GM06990 (cell line): ENCODE results near the gene LARP4B.

Experiments used
- DNase-seq: peaks from one replicate; pipeline ENCODE4 v3.0.0-alpha.2; 2011; ENCODE audit not compliant: insufficient read length; ENCODE audit errors: extremely low read depth
- H3K27me3 ChIP-seq: replicated peaks from 2 replicates; pipeline ENCODE4 v1.6.0; 2011; ENCODE audit warnings: low read length; ENCODE audit not compliant: control insufficient read depth, insufficient read depth
- H3K36me3 ChIP-seq: 2 replicates; pipeline ENCODE4 v1.5.1; 2011; ENCODE audit warnings: low read length; ENCODE audit not compliant: control insufficient read depth, insufficient read depth
- H3K4me3 ChIP-seq: replicated peaks from 2 replicates; pipeline ENCODE4 v1.5.1; 2011; ENCODE audit warnings: low read depth, mild to moderate bottlenecking, control low read depth, low read length
- TF ChIP-seq, protein P1 (sequence below): IDR thresholded peaks from 2 replicates; pipeline ENCODE4 v1.5.1; 2011; ENCODE audit warnings: low read length, control low read depth, mild to moderate bottlenecking, inconsistent platforms; ENCODE audit not compliant: insufficient read depth, poor library complexity, severe bottlenecking

The LARP4B gene

DNA sequence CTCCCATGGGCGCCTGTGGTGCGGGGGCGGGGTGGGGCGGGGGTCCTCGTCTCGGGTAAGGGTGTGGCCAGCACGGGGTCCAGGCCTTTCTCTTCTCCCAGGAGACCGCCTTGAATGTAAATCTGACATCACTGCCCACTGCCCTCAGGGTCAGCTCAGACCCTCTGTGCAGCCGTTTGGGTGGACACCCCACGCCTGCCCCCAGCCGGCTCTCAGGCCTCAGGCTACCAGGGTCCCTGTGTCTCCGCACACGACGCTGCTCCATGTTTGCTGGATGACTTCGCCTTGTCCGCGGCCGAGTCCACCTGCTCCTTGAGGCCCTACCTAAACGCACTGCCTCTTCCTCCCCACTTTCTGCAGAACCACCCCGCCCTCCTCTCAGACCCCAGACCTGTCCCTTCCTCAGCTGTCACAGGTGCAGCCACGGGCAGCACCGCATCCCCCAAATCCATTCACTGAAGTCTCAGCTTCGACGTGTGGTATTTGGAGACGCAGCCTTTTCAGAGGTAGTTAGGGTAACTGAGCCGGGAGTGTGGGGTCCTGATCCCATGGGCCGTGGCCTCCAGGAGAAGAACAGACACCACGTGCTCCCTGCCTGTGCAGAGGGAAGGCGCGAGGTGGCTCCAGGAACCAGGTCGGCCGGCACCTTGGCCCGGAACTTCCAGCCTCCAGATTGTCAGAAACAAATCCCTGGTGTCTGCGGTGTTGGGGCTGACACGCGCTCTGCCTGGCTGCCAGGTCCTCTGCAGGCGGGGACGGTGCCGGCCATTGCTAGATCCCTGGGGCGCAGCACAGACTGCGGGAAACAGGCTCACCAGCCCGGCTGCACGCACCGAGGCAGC, 144.7 kb downstream of the LARP4B start:
- Histone ChIP-seq H3K27me3 (no peaks in the 10 kb centered on the region; the same call in 1 of the 2 replicates), H3K36me3 (no peaks in the 10 kb centered on the region), H3K4me3 (no peak overlapping the region)
- TF ChIP-seq, protein P1, sequence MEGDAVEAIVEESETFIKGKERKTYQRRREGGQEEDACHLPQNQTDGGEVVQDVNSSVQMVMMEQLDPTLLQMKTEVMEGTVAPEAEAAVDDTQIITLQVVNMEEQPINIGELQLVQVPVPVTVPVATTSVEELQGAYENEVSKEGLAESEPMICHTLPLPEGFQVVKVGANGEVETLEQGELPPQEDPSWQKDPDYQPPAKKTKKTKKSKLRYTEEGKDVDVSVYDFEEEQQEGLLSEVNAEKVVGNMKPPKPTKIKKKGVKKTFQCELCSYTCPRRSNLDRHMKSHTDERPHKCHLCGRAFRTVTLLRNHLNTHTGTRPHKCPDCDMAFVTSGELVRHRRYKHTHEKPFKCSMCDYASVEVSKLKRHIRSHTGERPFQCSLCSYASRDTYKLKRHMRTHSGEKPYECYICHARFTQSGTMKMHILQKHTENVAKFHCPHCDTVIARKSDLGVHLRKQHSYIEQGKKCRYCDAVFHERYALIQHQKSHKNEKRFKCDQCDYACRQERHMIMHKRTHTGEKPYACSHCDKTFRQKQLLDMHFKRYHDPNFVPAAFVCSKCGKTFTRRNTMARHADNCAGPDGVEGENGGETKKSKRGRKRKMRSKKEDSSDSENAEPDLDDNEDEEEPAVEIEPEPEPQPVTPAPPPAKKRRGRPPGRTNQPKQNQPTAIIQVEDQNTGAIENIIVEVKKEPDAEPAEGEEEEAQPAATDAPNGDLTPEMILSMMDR: no peak
- no peak for DNase-seq

DNA sequence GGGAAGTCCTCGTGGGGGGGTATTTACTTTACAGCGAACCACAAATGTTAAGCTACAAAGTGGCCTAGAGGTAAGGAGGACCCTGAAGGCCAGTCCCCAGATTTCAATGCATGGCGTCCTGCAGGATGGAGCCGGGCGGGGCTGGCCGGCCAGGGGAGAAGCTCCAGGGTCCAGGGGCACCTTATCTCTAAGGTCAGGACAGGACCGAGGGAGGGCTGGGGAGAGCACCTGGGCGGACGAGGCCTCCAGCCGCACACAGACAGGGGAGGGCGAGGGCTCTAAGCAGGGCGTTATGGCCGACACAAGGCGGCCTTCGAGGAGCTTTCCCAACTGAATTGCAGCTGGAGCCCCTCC, 145.7 kb downstream of the LARP4B start:
- H3K4me3 ChIP-seq: no peak overlapping the region
- TF ChIP-seq, protein P1: no peak
- DNase-seq: no peak
- H3K36me3 ChIP-seq: no peaks in the 10 kb centered on the region
- no peaks in the 10 kb centered on the region; the same call in 1 of the 2 replicates for H3K27me3 ChIP-seq

GRCh38 chr10:785089-785860, 146.2 kb downstream of the LARP4B start:
- Histone ChIP-seq H3K27me3 (no peaks in the 10 kb centered on the region; the same call in 1 of the 2 replicates), H3K36me3 (no peaks in the 10 kb centered on the region), H3K4me3 (no peak overlapping the region)
- TF ChIP-seq, protein P1: no peak
- no peak for DNase-seq

DNA sequence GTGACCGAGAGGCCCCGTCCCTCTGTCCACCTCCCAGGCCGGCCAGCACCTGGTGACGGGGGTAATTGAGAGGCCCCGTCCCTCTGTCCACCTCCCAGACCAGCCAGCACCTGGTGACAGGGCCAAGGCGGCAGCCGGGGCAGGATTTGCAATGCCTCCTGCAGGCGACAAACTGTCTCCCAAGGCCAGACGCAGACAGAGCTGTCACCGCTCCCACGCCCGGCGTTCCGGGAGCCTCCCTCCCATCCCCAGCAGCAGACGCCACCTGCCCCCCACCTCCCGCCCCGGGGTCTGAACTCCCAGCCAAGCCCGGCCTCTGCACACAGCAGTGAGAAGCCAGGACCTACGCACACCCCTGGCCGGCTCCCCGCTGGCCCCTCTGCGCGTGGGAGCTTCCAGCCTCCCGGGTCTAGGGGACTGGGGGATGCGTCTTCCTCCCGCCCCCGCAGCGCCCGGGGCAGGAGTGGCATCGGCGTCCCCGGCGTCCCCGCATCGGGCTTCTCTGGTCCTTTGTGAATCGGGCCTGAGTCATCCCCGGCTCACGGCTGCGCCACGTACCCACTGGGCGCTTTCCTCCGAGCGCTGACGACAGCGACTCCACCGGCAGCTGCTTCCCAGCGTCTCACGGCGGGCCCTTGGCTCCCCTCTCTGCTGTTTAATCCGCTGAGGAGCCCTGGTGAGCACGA, 147.0 kb downstream of the LARP4B start:
- no peaks in the 10 kb centered on the region for H3K36me3 ChIP-seq
- TF ChIP-seq, protein P1: no peak
- H3K4me3 ChIP-seq: peak overlapping the region; percentile 23
- no peak for DNase-seq
- H3K27me3 ChIP-seq: no peaks in the 10 kb centered on the region; the same call in 1 of the 2 replicates

GRCh38 chr10:782751-783648, 148.5 kb downstream of the LARP4B start:
- Histone ChIP-seq H3K36me3 (no peaks in the 10 kb centered on the region), H3K27me3 (no peaks in the 10 kb centered on the region; the same call in 1 of the 2 replicates), H3K4me3 (no peak overlapping the region)
- TF ChIP-seq, protein P1: no peak
- DNase-seq: no peak
